ENCODE data around the gene RAB9B. TPM values are rescaled to one million over a fixed set of nuclear protein-coding genes. Genes with fewer than 3 reads are reported as not detected.

The RAB9B gene
- total and polyA plus RNA-seq, 5 donors = 11.5 to 28.3 (median 21.9) TPM

DNA sequence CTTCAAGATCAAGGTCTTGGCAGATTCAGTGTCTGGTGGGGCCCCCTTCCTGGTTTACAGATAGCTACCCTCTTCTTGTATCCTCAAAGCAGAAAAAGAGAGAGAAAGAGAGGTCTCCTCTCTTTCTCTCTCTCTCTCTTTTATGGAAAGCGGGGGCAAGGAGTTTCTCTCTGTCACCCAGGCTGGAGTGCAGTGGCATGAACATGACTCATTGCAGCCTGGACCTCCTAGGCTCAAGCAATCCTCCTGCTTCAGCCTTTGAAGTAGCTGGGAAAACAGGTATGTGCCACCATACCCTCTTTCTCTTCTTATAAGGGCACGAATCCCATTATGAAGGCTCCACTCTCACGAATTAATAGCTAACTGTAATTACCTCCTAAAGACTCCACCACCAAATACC is 20.2 kb downstream of the RAB9B start:
- intact Hi-C loops (cut with DNase I) = loop anchor here (10.0 kb wide), 3 partner anchors 97 to 277 kb away; partner anchors contain the start of gene TMEM31 (in 1 of the 4)
- Histone ChIP-seq H3K27ac (ENCODE audit: low read length) (no peak overlapping the region), H3K9me3 (ENCODE audit: control insufficient read depth, low read length) (no peaks in the 10 kb centered on the region), H3K27me3 (ENCODE audit: control insufficient read depth, insufficient read depth) (no peaks in the 10 kb centered on the region), H3K4me1 (ENCODE audit: control insufficient read depth, insufficient read depth, low read length) (no peaks in the 10 kb centered on the region), H3K4me3 (ENCODE audit: low read length) (no peak overlapping the region)
- ATAC-seq (no peak), DNase-seq (no peak)
- 96% methylated on average over 3 of the region's 3 CpGs for WGBS

- H3K27me3 ChIP-seq (ENCODE audit: control insufficient read depth, insufficient read depth) = no peaks in the 10 kb centered on the region
- 66% methylated on average over 4 of the region's 4 CpGs for WGBS
- no peak overlapping the region for H3K27ac ChIP-seq (ENCODE audit: low read length)
- DNase-seq (no peak), ATAC-seq (no peak)
- no peak overlapping the region for H3K4me3 ChIP-seq (ENCODE audit: low read length)
- H3K9me3 ChIP-seq (ENCODE audit: control insufficient read depth, low read length) = no peaks in the 10 kb centered on the region
- intact Hi-C loops (cut with DNase I) = no loop called here
- H3K4me1 ChIP-seq (ENCODE audit: control insufficient read depth, insufficient read depth, low read length) = no peaks in the 10 kb centered on the region
Measured at GRCh38 chrX:103806862-103807474, 25.1 kb downstream of the RAB9B start.

DNA sequence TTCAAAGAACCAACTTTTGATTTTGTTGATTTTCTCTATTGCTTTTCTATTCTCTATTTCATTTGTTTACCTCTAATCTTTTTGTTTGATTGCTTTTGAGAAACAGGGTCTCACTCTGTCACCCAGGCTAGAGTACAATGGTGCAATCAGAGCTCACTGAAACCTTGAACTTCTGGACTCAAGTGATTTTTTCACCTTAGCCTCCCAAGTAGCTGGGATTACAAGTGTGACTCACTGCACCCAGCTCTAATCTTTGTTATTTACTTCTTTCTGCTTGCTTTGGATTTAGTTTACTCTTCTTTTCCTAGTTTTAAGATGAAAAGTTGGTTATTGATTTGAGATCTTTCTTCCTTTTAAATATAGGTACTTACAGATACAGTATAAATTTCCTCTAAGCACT is 26.2 kb downstream of the RAB9B start:
- H3K4me1 ChIP-seq (ENCODE audit: control insufficient read depth, insufficient read depth, low read length) = no peaks in the 10 kb centered on the region
- ATAC-seq (no peak), DNase-seq (no peak)
- H3K27ac ChIP-seq (ENCODE audit: low read length) = no peak overlapping the region
- H3K27me3 ChIP-seq (ENCODE audit: control insufficient read depth, insufficient read depth) = no peaks in the 10 kb centered on the region
- no peaks in the 10 kb centered on the region for H3K9me3 ChIP-seq (ENCODE audit: control insufficient read depth, low read length)
- intact Hi-C loops (cut with DNase I) = no loop called here
- H3K4me3 ChIP-seq (ENCODE audit: low read length) = no peak overlapping the region

DNA sequence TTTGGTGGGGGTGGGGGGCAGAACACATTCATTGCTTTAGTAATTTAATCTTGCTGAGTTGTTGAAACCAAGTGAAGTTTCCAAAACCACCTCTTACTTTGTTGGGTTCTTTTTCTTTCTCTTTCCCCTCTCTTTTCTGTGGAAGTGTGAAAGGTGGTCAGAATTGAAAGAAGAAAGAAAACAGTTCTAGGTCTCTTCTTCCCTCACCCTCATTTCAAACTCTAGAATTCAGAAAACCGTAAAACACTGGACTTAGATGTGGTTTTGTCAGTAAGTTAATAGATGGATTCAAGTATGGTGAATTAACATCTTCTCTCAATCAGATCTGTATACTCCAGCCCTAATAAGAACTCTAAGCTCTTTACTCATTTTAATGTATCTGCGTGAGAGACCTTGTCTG is 31.7 kb downstream of the RAB9B start:
- Histone ChIP-seq H3K4me1 (ENCODE audit: control insufficient read depth, insufficient read depth, low read length) (no peaks in the 10 kb centered on the region), H3K9me3 (ENCODE audit: control insufficient read depth, low read length) (no peaks in the 10 kb centered on the region), H3K4me3 (ENCODE audit: low read length) (no peak overlapping the region), H3K27ac (ENCODE audit: low read length) (no peak overlapping the region), H3K27me3 (ENCODE audit: control insufficient read depth, insufficient read depth) (no peaks in the 10 kb centered on the region)
- DNase-seq (no peak), ATAC-seq (no peak)
- 90% methylated on average over 2 of the region's 2 CpGs for WGBS
- intact Hi-C loops (cut with DNase I) = no loop called here

DNA sequence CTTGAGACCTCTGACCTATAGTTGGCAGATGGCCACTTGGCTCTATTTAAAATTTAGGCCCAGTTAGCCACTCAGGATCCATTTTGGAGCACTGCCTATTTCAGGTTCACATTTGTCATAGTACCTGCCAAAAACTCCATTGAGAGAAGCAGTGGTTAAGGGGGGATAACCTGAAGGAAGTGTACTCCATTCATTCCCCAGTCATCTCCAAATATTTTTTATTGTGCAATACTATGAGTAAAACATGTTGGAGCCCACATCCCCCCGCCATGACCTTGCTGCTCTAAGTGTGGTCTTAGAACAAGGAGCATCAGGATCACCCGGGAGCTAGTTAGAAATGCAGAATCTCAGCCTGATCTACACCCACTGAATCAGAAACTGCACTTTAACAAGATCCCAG is 34.4 kb downstream of the RAB9B start:
- H3K9me3 ChIP-seq (ENCODE audit: control insufficient read depth, low read length) = no peaks in the 10 kb centered on the region
- no peak for DNase-seq
- H3K27me3 ChIP-seq (ENCODE audit: control insufficient read depth, insufficient read depth) = no peaks in the 10 kb centered on the region
- 90% methylated on average over 2 of the region's 2 CpGs for WGBS
- no peak overlapping the region for H3K4me3 ChIP-seq (ENCODE audit: low read length)
- no peak overlapping the region for H3K27ac ChIP-seq (ENCODE audit: low read length)
- intact Hi-C loops (cut with DNase I) = no loop called here
- no peaks in the 10 kb centered on the region for H3K4me1 ChIP-seq (ENCODE audit: control insufficient read depth, insufficient read depth, low read length)
- no peak for ATAC-seq

GRCh38 chrX:103794119-103794518 is 37.9 kb downstream of the RAB9B start:
- H3K27me3 ChIP-seq (ENCODE audit: control insufficient read depth, insufficient read depth) = no peaks in the 10 kb centered on the region

GRCh38 chrX:103793545-103793940 is 38.5 kb downstream of the RAB9B start:
- H3K27ac ChIP-seq (ENCODE audit: low read length) = no peak overlapping the region
- no peaks in the 10 kb centered on the region for H3K4me1 ChIP-seq (ENCODE audit: control insufficient read depth, insufficient read depth, low read length)
- WGBS = 63% methylated on average over 2 of the region's 2 CpGs
- H3K9me3 ChIP-seq (ENCODE audit: control insufficient read depth, low read length) = no peaks in the 10 kb centered on the region
- ATAC-seq (no peak), DNase-seq (no peak)
- no peak overlapping the region for H3K4me3 ChIP-seq (ENCODE audit: low read length)
- no peaks in the 10 kb centered on the region for H3K27me3 ChIP-seq (ENCODE audit: control insufficient read depth, insufficient read depth)
- intact Hi-C loops (cut with DNase I) = no loop called here

More at GRCh38 chrX:103794119-103794518, 37.9 kb downstream of the RAB9B start:
- intact Hi-C loops (cut with DNase I) = no loop called here
- H3K4me3 ChIP-seq (ENCODE audit: low read length) = no peak overlapping the region
- DNase-seq (no peak), ATAC-seq (no peak)
- H3K4me1 ChIP-seq (ENCODE audit: control insufficient read depth, insufficient read depth, low read length) = no peaks in the 10 kb centered on the region
- no peaks in the 10 kb centered on the region for H3K9me3 ChIP-seq (ENCODE audit: control insufficient read depth, low read length)
- 60% methylated on average over 4 of the region's 4 CpGs for WGBS
- H3K27ac ChIP-seq (ENCODE audit: low read length) = no peak overlapping the region

GRCh38 chrX:103792916-103793544 is 39.0 kb downstream of the RAB9B start:
- H3K9me3 ChIP-seq (ENCODE audit: control insufficient read depth, low read length) = no peaks in the 10 kb centered on the region
- H3K27ac ChIP-seq (ENCODE audit: low read length) = no peak overlapping the region
- intact Hi-C loops (cut with DNase I) = no loop called here
- peak in 1 of 2 donors; percentile 20 for ATAC-seq
- no peaks in the 10 kb centered on the region for H3K4me1 ChIP-seq (ENCODE audit: control insufficient read depth, insufficient read depth, low read length)
- no peak overlapping the region for H3K4me3 ChIP-seq (ENCODE audit: low read length)
- no peak for DNase-seq
- no peaks in the 10 kb centered on the region for H3K27me3 ChIP-seq (ENCODE audit: control insufficient read depth, insufficient read depth)
- WGBS = 78% methylated on average over 6 of the region's 6 CpGs

- Histone ChIP-seq H3K9me3 (ENCODE audit: control insufficient read depth, low read length) (no peaks in the 10 kb centered on the region), H3K27me3 (ENCODE audit: control insufficient read depth, insufficient read depth) (no peaks in the 10 kb centered on the region), H3K4me3 (ENCODE audit: low read length) (no peak overlapping the region), H3K4me1 (ENCODE audit: control insufficient read depth, insufficient read depth, low read length) (no peaks in the 10 kb centered on the region), H3K27ac (ENCODE audit: low read length) (no peak overlapping the region)
- 64% methylated on average over 2 of the region's 2 CpGs for WGBS
- intact Hi-C loops (cut with DNase I) = no loop called here
- DNase-seq = no peak
- ATAC-seq = no peak
Measured at GRCh38 chrX:103791826-103792485, 40.1 kb downstream of the RAB9B start.

DNA sequence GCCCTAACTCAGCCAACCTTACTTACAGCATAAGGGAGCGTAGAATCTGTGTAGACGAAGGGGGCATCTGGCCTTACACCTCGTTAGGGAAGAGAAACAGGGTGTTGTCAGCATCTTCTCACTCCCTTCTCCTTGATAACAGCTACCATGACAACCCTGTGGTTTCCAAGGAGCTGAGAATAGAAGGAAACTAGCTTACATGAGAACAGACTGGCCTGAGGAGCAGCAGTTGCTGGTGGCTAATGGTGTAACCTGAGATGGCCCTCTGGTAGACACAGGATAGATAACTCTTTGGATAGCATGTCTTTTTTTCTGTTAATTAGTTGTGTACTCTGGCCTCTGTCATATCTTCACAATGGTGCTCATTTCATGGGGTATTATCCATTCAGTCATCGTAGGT is 40.8 kb downstream of the RAB9B start:
- 76% methylated on average over 4 of the region's 4 CpGs for WGBS
- intact Hi-C loops (cut with DNase I) = no loop called here
- H3K27me3 ChIP-seq (ENCODE audit: control insufficient read depth, insufficient read depth) = no peaks in the 10 kb centered on the region
- DNase-seq (no peak), ATAC-seq (no peak)
- no peak overlapping the region for H3K4me3 ChIP-seq (ENCODE audit: low read length)
- no peaks in the 10 kb centered on the region for H3K4me1 ChIP-seq (ENCODE audit: control insufficient read depth, insufficient read depth, low read length)
- no peak overlapping the region for H3K27ac ChIP-seq (ENCODE audit: low read length)
- no peaks in the 10 kb centered on the region for H3K9me3 ChIP-seq (ENCODE audit: control insufficient read depth, low read length)

DNA sequence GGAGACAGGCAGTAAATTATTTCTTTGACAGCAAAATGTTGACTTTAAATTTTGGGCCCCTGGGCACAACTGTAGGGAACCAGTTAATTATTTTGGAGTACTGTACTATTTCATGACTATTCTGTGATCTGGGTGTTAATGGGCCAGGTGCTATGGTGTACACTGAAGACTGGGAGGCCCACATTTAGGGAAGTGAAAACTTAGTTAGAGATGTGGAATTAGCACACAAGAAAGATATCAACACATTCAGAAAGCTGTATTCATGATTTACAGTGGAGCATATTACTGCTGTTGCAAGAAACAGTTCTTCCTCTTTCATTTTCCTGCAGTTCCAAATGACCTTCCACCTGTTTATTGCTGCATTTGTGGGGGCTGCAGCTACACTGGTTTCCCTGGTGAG is 43.1 kb downstream of the RAB9B start:
- intact Hi-C loops (cut with DNase I) = no loop called here
- DNase-seq (no peak), ATAC-seq (no peak)
- no peak overlapping the region for H3K27ac ChIP-seq (ENCODE audit: low read length)
- no peaks in the 10 kb centered on the region for H3K4me1 ChIP-seq (ENCODE audit: control insufficient read depth, insufficient read depth, low read length)
- H3K4me3 ChIP-seq (ENCODE audit: low read length) = no peak overlapping the region
- H3K27me3 ChIP-seq (ENCODE audit: control insufficient read depth, insufficient read depth) = no peaks in the 10 kb centered on the region
- H3K9me3 ChIP-seq (ENCODE audit: control insufficient read depth, low read length) = no peaks in the 10 kb centered on the region

All from right cardiac atrium (tissue), 5 donors.